Globus pallidus (tissue), 1 donor: Measurements from ENCODE around the gene RIC1.
"Not testable (repeated sequence)": the region's sequence is repeated elsewhere in the genome, so short reads cannot be mapped to it uniquely, and the experiment has no call there.

ENCODE experiments used
- DNase-seq: peaks from one replicate; pipeline ENCODE4 v3.0.0-alpha.2; 2015; ENCODE audit warnings: low spot score

Gene RIC1

GRCh38 chr9:5671711-5672353 lies 42.9 kb downstream of the RIC1 start:
- DNase-seq = no peak

DNA sequence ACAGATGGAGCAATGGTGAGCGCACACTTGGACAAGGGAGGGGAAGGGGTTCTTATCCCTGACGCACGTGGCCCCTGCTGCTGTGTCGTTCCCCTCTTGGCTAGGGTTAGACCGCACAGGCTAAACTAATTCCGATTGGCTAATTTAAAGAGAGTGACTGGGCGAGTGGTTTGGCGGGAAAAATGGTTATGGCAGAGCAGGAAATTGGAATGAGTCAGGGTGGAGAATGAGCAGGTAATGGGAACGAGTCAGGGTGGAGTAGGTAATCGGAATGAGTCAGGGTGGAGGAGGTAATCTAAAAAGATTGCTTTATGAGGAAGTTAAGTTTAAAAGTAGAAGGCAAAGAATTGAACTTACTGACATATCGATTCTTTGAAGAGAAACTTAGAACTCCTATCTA lies 46.1 kb downstream of the RIC1 start:
- not testable (repeated sequence) for DNase-seq

DNA sequence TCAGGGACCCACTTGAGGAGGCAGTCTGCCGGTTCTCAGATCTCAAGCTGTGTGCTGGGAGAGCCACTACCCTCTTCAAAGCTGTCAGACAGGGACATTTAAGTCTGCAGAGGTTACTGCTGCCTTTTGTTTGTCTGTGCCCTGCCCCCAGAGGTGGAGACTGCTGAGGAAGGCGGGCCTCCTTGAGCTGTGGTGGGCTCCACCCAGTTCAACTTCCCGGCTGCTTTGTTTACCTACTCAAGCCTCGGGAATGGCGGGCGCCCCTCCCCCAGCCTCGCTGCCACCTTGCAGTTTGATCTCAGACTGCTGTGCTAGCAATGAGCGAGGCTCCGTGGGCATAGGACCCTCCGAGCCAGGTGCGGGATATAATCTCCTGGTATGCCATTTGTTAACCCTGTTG lies 54.7 kb downstream of the RIC1 start:
- not testable (repeated sequence) for DNase-seq

DNA sequence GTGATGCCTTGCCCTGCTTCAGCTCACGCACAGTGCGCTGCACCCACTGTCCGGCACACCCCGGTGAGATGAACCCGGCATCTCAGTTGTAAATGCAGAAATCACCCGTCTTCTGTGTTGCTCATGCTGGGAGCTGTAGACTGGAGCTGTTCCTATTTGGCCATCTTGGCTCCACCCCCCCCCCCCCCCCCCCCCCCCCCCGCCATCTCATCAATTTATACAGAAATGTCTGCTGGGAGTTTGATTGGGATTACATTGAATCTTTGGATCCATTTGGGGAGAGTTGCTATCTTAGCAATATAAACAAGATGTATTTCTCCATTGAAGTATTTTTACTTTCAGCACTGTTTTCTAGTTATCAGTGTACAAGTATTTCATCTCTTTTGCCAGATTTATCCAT lies 55.2 kb downstream of the RIC1 start:
- no peak for DNase-seq

DNA sequence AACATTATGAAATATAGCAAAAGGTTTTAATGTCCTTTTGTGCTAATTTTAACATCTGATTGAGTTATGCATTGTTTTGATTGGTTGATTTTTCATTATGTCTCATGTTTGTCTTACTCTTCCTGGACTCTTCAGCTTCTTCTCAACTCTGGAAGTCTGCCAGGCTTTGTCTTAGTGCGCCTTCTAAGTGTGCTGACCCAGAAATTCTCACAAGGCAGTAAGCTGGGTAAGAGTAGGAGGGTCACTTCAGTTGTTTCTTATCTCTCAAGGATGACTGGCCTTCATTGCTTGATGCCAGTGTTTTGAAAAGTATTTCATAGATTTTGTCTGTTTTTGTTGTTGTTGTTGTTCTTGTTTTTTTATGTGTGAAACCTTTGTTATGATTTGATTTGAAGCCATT lies 59.2 kb downstream of the RIC1 start:
- DNase-seq = no peak

GRCh38 chr9:5690278-5690677 lies 61.4 kb downstream of the RIC1 start:
- DNase-seq = no peak

DNA sequence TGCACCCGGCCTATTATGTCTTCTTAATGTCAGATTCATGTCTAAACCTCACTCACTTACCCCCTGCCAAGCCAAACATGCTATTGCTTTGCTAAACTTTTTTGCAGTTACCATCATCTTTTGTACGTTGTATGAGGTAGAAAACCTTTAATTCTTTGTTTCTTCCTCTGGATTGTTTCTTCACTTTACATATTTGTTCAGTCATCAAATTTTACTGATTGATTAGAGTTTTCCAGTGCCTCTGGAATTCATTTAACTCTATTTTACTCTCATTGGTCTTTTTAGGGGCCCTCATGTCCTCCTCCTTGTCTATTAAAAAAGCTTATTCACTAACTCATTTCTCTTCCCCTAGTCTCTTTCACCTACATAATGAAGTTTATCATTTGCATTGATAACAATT lies 67.0 kb downstream of the RIC1 start:
- no peak for DNase-seq

- DNase-seq = no peak
These were observed 68.0 kb downstream of the RIC1 start for GRCh38 chr9:5696884-5697283.

DNA sequence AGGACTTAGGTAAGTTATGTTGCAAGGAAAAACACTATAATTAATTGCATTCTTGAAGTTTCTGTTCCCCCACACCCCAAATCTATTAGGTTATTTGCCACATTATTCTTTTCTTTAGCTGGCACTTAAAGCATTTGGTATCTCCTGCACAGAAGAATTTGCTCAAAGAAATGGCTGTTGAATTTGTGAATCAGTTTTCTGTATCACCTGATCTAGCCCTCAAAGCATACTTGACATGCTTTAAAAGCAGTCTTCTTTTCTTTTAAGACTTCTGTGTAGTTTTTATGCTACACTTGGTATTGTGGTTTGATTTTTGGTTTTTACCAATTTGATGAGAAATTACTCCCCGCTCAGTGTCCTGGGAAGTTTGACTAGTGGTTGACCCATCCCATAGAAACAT lies 69.1 kb downstream of the RIC1 start:
- no peak for DNase-seq

DNA sequence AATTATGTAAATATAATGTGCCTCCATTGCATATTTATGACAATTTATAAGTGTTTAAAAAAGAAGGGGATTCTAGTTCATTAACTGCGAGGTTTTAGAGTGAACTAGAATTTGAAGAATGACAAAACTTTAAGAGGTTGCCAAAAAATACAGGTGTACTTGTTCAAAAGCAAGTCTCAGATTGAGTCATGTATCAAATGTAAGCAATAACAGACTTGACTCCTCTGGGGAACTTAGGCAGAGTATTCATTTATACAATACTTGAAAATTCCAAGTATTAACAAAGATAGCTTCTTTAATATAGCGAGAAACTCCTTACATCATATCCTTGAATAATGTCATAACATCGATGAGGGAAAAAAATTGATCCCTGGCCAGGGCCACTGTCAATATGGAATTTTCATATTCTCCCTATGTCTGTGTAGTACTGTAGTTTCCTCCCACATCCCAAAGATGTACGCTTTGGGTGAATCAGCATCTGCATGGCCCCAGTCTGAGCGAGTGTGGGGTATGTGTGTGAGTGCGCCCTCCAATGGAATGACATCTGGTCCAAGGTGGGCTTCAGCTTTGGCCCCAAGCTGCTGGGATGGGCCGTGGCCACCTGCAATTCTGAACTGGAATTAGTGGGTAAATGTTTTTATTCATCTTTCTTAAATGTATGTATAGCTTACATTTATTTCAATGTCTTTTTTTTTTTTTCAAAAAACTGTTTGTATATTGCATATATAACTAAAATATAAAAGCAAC lies 70.1 kb downstream of the RIC1 start:
- DNase-seq = no peak

DNA sequence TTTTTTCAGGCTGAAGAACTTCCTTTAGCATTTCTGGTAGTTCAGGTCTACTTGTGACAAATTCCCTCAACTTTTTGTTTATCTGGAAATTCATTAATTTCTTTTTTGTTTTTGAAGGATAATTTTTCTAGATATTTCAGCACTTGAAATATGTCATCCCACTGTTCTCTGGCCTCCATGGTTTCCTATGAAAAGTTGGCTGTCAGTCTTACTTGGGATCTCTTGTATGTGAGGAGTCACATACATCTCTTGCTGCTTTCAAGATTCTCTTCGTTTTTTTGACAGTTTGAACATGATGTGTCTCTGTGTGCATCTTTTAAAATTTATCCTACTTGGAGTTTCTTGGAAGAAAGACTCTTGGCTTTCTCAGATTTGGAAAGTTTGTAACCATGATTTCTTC lies 79.5 kb downstream of the RIC1 start:
- DNase-seq = no peak

DNA sequence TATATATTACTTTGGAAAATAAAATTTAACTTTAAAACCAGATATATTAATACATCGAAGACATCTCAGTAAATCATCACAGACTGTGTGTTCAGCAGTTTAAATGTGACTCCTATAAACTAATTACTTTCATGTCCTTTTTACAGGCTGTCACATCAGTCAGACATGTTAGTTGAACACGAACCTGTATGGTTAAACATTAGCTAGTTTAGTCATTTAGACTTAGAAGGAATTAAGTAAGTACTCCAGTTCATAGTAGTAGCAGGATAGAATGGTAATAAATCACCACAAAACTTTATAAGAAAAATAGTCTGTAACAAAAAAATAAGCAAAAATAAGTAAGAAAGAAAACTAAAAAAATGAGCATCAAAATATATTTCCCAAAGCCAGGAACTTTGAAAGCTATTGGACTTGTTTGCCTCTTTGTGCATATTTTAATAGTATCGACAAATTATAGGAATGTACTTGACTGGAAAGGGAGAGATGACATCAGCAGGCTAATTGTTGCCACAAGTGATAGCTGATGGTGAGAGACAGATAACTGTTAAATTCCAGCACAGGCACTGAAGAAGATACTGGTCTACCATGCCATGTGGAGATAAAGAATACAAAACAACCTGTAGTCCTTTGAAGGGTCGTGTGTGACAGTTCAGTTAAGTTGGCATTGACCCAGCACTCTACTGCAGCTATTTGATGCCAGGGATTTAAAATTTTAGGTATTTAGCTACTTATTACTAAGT lies 83.9 kb downstream of the RIC1 start:
- DNase-seq = no peak

- no peak for DNase-seq
These were observed 85.8 kb downstream of the RIC1 start for GRCh38 chr9:5714501-5715401.

DNA sequence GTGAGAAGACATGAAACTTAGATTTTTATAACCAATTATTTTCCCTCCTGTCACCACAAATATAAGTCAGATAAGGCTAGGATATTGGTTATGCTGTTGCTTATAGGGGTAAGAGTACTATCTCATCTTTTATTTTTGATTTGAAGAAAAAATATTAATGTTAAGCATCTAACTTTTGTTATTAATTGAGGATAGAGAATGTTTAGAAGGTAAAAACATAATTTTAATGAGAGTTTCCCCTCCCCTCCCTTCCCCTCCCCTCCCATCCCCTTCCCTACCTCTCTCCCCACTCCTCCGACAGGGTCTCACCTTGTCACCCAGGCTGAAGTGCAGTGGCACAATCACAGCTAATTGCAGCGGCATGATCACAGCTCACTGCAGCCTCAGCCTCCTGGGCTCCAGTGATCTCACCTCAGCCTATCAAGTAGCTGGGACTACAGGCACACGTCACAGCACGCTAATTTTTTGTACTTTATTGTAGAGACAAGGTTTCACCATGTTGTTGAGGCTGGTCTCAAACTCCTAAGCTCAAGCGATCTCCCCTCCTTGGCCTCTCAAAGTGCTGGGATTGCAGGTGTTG lies 86.7 kb downstream of the RIC1 start:
- no peak for DNase-seq

GRCh38 chr9:5717434-5717833 lies 88.5 kb downstream of the RIC1 start:
- DNase-seq = not testable (repeated sequence)

- DNase-seq = no peak
These were observed 89.6 kb downstream of the RIC1 start for GRCh38 chr9:5718296-5719032.

DNA sequence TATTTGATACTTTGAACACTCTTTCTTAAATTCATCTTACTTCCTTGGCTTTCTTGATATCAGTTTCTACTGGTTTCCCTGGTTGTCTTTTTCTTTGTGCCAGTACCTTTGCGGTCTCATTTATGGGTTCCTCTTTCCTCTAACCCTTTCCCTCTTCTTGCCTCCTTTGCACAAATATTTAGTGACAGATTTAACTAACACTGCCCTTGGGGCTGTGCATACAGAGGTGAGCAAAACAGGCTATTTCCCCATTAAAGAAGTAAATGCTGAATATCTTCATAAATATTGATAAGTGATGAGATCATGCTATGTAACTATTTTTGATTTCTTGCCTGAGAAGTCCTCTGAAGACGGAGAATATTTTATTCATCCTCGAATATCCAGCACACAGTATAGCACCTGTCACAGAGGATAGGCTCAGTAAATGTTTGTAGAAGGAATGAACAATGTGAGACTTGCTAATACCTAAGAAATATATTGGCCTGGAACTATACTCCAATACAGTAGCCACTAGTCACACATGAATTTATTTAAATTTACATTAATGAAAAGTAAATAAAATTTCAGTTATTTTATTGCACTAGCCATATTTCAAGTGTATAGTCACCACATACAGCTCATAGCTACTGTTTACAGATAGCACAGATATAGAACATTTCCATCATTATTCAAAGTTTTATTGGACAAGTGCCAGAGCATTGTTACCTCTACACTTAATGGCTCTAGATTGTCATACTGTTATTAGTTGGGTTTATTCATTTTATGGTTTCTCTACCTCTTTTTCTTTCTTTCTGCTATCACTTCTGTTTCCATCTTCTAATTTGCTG lies 90.4 kb downstream of the RIC1 start:
- DNase-seq = no peak

DNA sequence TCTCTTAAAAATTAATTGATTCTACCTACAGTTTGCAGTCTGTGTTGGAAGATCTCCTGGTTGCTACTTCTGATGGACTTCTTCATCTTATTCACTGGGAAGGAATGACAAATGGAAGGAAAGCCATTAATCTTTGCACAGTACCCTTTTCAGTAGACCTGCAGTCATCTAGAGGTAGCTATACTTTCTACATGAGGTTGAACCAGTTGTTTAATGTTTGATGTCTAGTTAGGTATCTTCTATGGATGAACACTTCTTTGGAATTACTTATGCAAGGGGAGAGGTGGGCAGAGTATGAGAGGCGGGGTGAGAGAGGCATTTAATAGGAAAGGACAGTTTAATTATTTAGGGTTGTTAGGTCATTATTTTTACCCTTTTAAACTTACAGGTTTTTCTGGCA lies 91.2 kb downstream of the RIC1 start:
- DNase-seq = no peak

- no peak for DNase-seq
These were observed 92.6 kb downstream of the RIC1 start for GRCh38 chr9:5721279-5722087.
